Activated CD8-positive, alpha-beta memory T cell treated with anti-CD3 and anti-CD28 coated beads, Interleukin-2, amount 10 ng/mL, durations not matched to agents 7 days and 5 days (primary cell): Measurements from ENCODE around the gene DENND6A. TPM values are rescaled to one million over a fixed set of nuclear protein-coding genes. Genes with fewer than 3 reads are reported as not detected.
"Not testable (repeated sequence)": the region's sequence is repeated elsewhere in the genome, so short reads cannot be mapped to it uniquely, and the experiment has no call there.

Experiments used
- ATAC-seq: fragments of 150-1000 bp; cut with Tn5 transposase; one replicate; pipeline ENCODE4 v1.10.0; 2021; ENCODE audit warnings: moderate library complexity
- CTCF ChIA-PET: fragments of 350-600 bp; sonication (Branson Sonifier 250); formaldehyde crosslinking; loops from one replicate; lab custom pipeline; 2021; ENCODE audit warnings: antibody characterized with exemption; lab: Charles Lee
- DNase-seq: peaks from one replicate; pipeline ENCODE4 v3.0.0-alpha.2; 2020
- H3K27ac Mint-ChIP-seq: one replicate; pipeline ENCODE4 v1.8.0; 2021; ENCODE audit warnings: mild to moderate bottlenecking, mixed read lengths
- H3K27me3 Mint-ChIP-seq: one replicate; pipeline ENCODE4 v1.8.0; 2021; ENCODE audit warnings: mixed read lengths
- H3K36me3 Mint-ChIP-seq: one replicate; pipeline ENCODE4 v1.8.0; 2021; ENCODE audit warnings: mild to moderate bottlenecking, mixed read lengths
- H3K4me1 Mint-ChIP-seq: one replicate; pipeline ENCODE4 v1.8.0; 2021; ENCODE audit warnings: mixed read lengths
- H3K4me3 Mint-ChIP-seq: one replicate; pipeline ENCODE4 v1.8.0; 2021; ENCODE audit warnings: mild to moderate bottlenecking, moderate library complexity, mixed read lengths
- H3K9me3 Mint-ChIP-seq: one replicate; pipeline ENCODE4 v1.8.0; 2022; ENCODE audit warnings: low read depth, mixed read lengths
- total RNA-seq, 2 experiments: library from RNA; stranded (reverse); gene quantifications; one replicate each; pipeline ENCODE4 v1.2.3, GENCODE V29; 2021

DENND6A gene
- total RNA-seq, 2 experiments from 2014 or later, result 15.7 to 22.3 TPM

- Mint-ChIP-seq H3K36me3 (peaks cover 70% of the 10 kb centered on the region), H3K27ac (no peak overlapping the region), H3K4me3 (no peak overlapping the region), H3K27me3 (no peaks in the 10 kb centered on the region), H3K9me3 (peaks cover 3% of the 10 kb centered on the region), H3K4me1 (peaks cover 10% of the 10 kb centered on the region)
- DNase-seq (no peak), ATAC-seq (no peak)
- CTCF ChIA-PET, result no interaction called here
These were observed 40.7 kb downstream of the DENND6A start for GRCh38 chr3:57652203-57652602.

DNA sequence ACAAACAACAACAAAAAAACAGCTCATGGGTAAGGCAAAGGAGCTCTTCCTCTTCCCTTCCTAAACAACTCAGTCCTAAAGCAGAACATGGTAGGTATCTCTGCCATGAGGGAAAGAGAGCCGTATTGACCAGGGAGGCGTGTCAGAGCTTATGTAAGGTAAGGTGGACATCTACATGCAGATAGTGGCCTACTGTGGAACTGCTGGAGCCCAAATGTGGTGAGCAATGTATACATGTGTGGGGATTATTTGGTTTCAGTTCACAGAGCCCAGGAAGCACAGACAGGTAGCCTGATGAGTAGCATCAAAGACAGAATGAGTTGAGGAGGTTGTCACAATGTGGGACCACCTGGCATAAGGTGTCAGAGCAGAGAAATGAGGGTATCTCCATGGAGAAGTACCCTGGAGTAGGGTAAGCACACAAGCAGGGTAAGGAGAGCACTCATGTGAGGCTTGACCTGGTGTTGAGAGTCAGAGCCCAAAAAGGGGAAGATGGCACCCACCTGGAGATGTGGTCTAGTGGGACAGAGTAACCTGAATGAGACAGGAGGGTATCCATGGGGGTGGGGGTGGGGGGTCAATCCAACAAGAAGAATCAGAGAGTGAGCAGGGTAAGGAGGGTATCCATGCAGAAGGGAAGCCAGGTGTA, 45.5 kb downstream of the DENND6A start:
- peaks cover 7% of the 10 kb centered on the region for H3K4me1 Mint-ChIP-seq
- no peak overlapping the region for H3K27ac Mint-ChIP-seq
- DNase-seq (no peak), ATAC-seq (no peak)
- CTCF ChIA-PET, result no interaction called here
- peaks cover 60% of the 10 kb centered on the region for H3K36me3 Mint-ChIP-seq
- no peaks in the 10 kb centered on the region for H3K27me3 Mint-ChIP-seq
- no peak overlapping the region for H3K4me3 Mint-ChIP-seq
- H3K9me3 Mint-ChIP-seq, result peaks cover 3% of the 10 kb centered on the region

GRCh38 chr3:57646723-57647122, 46.2 kb downstream of the DENND6A start:
- Mint-ChIP-seq H3K27me3 (no peaks in the 10 kb centered on the region), H3K4me1 (peaks cover 7% of the 10 kb centered on the region), H3K27ac (no peak overlapping the region), H3K36me3 (peaks cover 59% of the 10 kb centered on the region), H3K9me3 (peaks cover 3% of the 10 kb centered on the region), H3K4me3 (no peak overlapping the region)
- no peak for DNase-seq
- no peak for ATAC-seq
- CTCF ChIA-PET, result no interaction called here

GRCh38 chr3:57644740-57645139, 48.1 kb downstream of the DENND6A start:
- no peaks in the 10 kb centered on the region for H3K27me3 Mint-ChIP-seq
- CTCF ChIA-PET, result interaction anchor here (0.9 kb wide), 1 partner anchor 182 kb away, joined by 3 read pairs; no protein-coding TSS in a partner anchor

DNA sequence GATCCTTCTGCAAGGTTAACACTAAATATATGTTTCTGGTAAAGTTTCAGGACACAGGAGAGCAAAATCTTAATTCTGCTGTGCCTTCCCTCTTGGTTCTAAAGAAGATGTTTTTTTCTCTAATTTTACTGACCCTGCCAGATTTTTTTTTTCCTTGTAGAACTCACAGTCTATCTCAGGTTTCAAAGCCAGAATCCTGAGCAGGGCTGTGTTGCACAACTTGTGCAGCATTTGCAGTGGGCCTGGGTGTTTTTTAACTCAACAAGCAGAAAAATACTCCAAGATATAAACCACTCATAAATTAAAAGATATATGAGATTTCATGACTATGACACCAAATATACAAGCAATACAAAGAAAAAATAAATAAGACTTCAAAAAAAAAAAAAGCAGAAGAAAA, 55.5 kb downstream of the DENND6A start:
- CTCF ChIA-PET, result no interaction called here
- Mint-ChIP-seq H3K9me3 (no peaks in the 10 kb centered on the region), H3K4me3 (no peak overlapping the region), H3K36me3 (peaks cover 42% of the 10 kb centered on the region), H3K27me3 (no peaks in the 10 kb centered on the region), H3K27ac (no peak overlapping the region), H3K4me1 (no peaks in the 10 kb centered on the region)
- no peak for ATAC-seq
- no peak for DNase-seq

More at GRCh38 chr3:57644740-57645139, 48.1 kb downstream of the DENND6A start:
- peaks cover 52% of the 10 kb centered on the region for H3K36me3 Mint-ChIP-seq
- H3K4me3 Mint-ChIP-seq, result no peak overlapping the region
- ATAC-seq, result no peak
- peaks cover 7% of the 10 kb centered on the region for H3K4me1 Mint-ChIP-seq
- DNase-seq, result no peak
- H3K9me3 Mint-ChIP-seq, result peaks cover 3% of the 10 kb centered on the region
- H3K27ac Mint-ChIP-seq, result no peak overlapping the region

DNA sequence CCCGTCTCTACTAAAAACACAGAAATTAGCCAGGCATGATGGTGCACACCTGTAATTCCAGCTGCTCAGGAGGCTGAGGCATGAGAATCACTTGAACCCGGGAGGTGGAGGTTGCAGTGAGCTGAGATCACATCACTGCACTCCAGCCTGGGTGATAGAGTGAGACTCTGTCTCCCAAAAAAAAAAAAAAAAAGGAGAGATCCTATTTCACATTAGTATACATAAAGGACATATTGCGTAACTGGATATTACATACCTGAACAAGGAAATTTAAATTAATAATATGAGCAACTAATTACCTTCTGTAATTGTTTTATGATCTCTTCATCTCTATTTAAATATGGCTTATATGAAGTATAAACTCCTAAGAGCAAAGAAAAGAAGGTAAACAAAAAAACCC, 58.6 kb downstream of the DENND6A start:
- H3K9me3 Mint-ChIP-seq, H3K4me3 Mint-ChIP-seq, DNase-seq, ATAC-seq, H3K4me1 Mint-ChIP-seq, CTCF ChIA-PET, H3K27me3 Mint-ChIP-seq, H3K27ac Mint-ChIP-seq: not testable (repeated sequence)
- peaks cover 37% of the 10 kb centered on the region for H3K36me3 Mint-ChIP-seq

- CTCF ChIA-PET, result no interaction called here
- no peaks in the 10 kb centered on the region for H3K9me3 Mint-ChIP-seq
- peaks cover 44% of the 10 kb centered on the region for H3K36me3 Mint-ChIP-seq
- H3K4me3 Mint-ChIP-seq, result no peak overlapping the region
- H3K27me3 Mint-ChIP-seq, result no peaks in the 10 kb centered on the region
- no peak for ATAC-seq
- no peaks in the 10 kb centered on the region for H3K4me1 Mint-ChIP-seq
- no peak overlapping the region for H3K27ac Mint-ChIP-seq
- no peak for DNase-seq
These were observed 64.9 kb downstream of the DENND6A start for GRCh38 chr3:57627976-57628375.

DNA sequence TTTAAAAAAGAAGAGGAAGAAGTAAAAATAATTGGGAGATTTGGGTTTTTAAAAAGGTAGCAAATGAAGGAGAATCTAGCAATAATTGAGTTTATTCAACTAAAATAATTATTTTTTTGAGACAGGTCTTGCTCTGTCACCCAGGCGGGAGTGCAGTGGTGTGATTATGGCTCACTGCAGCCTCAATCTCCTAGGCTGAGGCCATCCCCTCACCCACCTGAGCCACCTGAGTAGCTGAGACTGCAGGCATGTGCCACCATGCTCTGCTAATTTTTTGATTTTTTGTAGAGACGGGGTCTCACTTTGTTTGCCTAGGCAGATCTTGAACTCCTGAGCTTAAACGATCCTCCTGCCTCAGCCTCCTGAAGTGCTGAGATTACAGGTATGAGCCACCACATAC, 68.1 kb downstream of the DENND6A start:
- H3K27me3 Mint-ChIP-seq, result no peaks in the 10 kb centered on the region
- H3K9me3 Mint-ChIP-seq, result no peaks in the 10 kb centered on the region
- ATAC-seq (no peak), DNase-seq (no peak)
- peaks cover 40% of the 10 kb centered on the region for H3K36me3 Mint-ChIP-seq
- CTCF ChIA-PET, result no interaction called here
- no peaks in the 10 kb centered on the region for H3K4me1 Mint-ChIP-seq
- no peak overlapping the region for H3K4me3 Mint-ChIP-seq
- no peak overlapping the region for H3K27ac Mint-ChIP-seq

- DNase-seq (no peak), ATAC-seq (no peak)
- Mint-ChIP-seq H3K36me3 (peaks cover 38% of the 10 kb centered on the region), H3K27ac (no peak overlapping the region), H3K9me3 (peaks cover 2% of the 10 kb centered on the region), H3K4me3 (no peak overlapping the region), H3K27me3 (no peaks in the 10 kb centered on the region), H3K4me1 (no peaks in the 10 kb centered on the region)
- CTCF ChIA-PET, result no interaction called here
These were observed 70.5 kb downstream of the DENND6A start for GRCh38 chr3:57622362-57622761.

GRCh38 chr3:57617739-57618138, 75.1 kb downstream of the DENND6A start:
- no peak for DNase-seq

DNA sequence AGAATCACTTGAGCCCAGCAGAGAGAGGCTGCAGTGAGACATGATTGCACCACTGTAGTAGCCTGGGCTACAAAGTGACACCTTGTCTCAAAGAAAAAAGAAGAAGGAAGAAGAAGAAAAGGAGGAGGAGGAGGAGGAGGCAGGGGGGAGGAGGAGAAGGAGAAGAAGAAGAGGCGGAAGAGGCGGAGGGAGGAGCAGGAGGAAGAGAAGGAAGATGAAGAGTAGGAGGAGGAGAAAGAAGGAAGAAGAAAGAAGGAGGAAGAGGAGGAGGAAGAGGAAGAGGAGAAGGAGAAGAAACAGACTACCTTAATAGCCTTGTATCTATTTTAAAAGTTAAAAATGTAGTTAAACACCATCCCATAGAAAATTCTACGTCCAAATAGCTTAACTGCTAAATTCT, 76.6 kb downstream of the DENND6A start:
- H3K27ac Mint-ChIP-seq, result no peak overlapping the region
- DNase-seq, result no peak
- H3K9me3 Mint-ChIP-seq, result peaks cover 2% of the 10 kb centered on the region
- ATAC-seq, result no peak
- H3K36me3 Mint-ChIP-seq, result peaks cover 22% of the 10 kb centered on the region
- no peak overlapping the region for H3K4me3 Mint-ChIP-seq
- CTCF ChIA-PET, result no interaction called here
- peaks cover 3% of the 10 kb centered on the region for H3K4me1 Mint-ChIP-seq
- H3K27me3 Mint-ChIP-seq, result no peaks in the 10 kb centered on the region

More at GRCh38 chr3:57617739-57618138, 75.1 kb downstream of the DENND6A start:
- Mint-ChIP-seq H3K27me3 (no peaks in the 10 kb centered on the region), H3K4me3 (no peak overlapping the region), H3K27ac (no peak overlapping the region), H3K9me3 (peaks cover 2% of the 10 kb centered on the region), H3K36me3 (peaks cover 19% of the 10 kb centered on the region), H3K4me1 (no peaks in the 10 kb centered on the region)
- CTCF ChIA-PET, result no interaction called here
- ATAC-seq, result no peak

GRCh38 chr3:57611870-57612269, 81.0 kb downstream of the DENND6A start:
- peaks cover 30% of the 10 kb centered on the region for H3K36me3 Mint-ChIP-seq
- H3K9me3 Mint-ChIP-seq, CTCF ChIA-PET, H3K4me3 Mint-ChIP-seq, DNase-seq, H3K27ac Mint-ChIP-seq, ATAC-seq, H3K4me1 Mint-ChIP-seq, H3K27me3 Mint-ChIP-seq: not testable (repeated sequence)

GRCh38 chr3:57605683-57606082, 87.2 kb downstream of the DENND6A start:
- Mint-ChIP-seq H3K36me3 (peaks cover 50% of the 10 kb centered on the region), H3K9me3 (peaks cover 8% of the 10 kb centered on the region), H3K27ac (no peak overlapping the region), H3K4me1 (no peaks in the 10 kb centered on the region), H3K4me3 (no peak overlapping the region), H3K27me3 (no peaks in the 10 kb centered on the region)
- ATAC-seq, result no peak
- DNase-seq, result no peak
- CTCF ChIA-PET, result no interaction called here

- Mint-ChIP-seq H3K27ac (no peak overlapping the region), H3K4me1 (no peaks in the 10 kb centered on the region), H3K36me3 (peaks cover 48% of the 10 kb centered on the region), H3K9me3 (peaks cover 8% of the 10 kb centered on the region), H3K4me3 (no peak overlapping the region), H3K27me3 (no peaks in the 10 kb centered on the region)
- DNase-seq (no peak), ATAC-seq (no peak)
- CTCF ChIA-PET, result no interaction called here
These were observed 87.9 kb downstream of the DENND6A start for GRCh38 chr3:57604971-57605370.
